ENCODE results near the gene DAW1.

The DAW1 gene

DNA sequence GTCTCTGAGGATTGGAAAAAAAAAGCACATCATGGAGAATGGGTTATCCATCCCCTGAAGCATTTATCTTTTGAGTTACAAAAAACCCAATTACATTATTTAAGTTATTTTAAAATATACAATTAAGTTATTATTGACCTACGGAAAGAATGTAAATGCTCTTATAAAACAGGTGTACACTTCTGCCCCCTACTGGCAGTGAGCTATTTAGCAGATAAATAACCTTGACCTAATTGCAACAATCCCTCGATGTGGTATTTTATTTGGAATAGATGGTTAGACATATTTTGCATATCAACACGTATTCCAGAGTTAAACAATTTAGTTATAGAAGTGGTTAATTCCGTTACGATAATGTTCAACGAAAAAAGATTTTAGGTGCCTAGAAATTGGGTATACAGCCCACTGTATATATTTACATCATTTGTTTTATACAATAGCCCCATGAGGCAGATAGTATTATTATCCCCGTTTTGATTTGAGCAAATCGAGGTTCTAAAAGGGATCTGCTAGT is 9.1 kb upstream of the DAW1 start:
- DNase-seq (peak; percentile 31), ATAC-seq (no peak)

DNA sequence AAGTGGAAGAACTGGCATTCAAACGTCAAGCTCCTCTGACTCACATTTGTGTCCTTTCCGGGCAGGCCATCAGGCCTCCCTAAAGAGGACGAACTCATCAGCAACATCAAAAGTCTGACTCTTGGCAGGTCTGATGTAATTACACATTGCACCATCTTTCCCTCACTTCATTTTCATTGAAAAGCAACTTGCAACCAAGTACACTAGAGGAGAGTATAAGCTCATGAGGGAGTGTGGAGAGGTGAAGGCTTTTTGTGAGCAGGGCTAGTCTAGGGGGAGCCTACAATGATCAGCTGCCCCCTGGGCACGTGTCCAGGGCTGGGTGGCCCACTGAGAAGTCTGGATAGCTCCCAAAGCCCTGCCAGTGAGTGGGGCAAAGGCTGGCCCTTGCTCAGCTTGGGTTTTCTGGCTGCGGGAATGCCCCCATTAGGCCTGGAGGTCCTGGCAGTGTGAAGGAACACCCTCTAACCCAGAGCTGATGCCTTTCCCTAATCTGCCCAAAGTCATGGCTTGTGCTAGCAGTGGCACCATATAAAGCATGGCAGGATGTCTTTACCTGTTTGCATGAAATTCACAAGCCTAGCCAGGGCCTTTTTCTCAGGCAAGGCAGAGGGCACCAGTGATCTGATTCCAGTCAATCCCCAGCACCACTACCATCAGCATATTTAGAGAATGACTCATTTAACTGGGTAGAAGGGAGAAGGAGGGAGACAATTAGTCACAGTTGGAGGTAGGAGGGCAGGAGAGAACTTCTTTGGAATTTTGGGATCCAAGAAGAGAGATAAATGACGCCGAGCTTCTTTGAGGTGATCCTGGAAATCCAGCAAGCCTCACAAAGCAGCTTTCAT is 8.5 kb upstream of the DAW1 start:
- DNase-seq (no peak), ATAC-seq (no peak)

DNA sequence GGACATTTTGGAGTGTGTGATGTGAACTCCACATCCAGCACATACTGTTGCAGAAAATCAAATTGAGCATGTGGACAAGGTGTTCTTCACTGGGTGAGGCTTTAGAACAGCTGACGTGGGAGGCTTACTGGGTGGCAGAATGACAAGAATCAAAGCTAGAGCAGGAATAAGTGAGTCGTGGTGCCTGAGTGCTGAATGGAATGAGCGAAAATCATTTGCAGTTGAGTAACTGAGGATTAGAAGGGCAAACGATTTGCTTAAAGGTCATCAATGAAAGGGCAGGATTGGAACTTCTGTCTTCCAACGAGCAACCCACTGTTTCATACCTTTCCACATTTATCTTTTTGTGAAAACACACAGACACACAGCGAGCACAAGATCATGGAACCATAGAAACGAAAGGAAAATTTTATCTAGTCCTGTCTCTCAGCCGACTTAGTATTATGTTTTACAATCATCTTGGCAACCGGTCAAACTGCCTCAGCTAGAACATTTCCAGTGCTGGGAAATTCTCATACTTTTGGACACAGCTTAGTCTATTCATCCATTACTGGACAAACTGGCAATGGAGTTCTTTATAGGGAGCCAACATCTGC is 7.2 kb upstream of the DAW1 start:
- ATAC-seq (no peak), DNase-seq (no peak)

DNA sequence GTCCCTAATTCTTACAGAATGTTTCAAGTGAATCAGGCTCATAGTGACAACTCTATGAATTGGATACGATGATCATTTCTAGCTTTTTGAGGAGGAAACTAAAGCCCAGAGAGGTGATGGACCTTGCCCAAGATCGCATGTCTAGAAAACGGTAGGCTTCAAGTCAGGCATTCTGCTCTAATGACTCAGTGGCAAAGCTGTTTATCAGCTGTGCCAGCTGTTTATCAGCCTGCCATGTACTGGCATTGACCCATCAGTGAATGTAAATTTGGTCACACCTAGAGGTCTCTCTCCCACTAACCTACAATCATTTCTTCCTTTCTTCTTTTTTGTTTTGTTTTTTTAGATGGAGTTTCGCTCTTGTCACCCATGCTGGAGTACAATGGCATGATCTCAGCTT is 6.1 kb upstream of the DAW1 start:
- ATAC-seq (no peak), DNase-seq (no peak)

DNA sequence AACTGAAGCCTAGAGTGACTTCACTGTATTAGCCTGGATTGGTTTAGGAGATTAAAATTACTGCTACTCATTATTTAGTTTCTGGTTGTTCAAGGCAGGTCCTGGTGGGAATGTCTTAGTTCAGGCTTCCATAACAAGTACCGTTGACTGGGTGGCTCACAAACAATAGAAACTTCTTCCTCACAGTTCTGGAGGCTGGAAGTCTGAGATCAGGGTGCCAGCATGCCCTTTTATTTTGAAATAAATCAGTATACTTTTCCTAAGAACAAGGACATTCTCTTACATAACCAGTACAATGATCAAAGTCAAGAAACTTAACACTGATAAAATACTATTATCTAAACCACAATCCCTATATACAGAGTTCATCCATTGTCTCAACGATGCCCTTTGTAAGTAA is 4.0 kb upstream of the DAW1 start:
- no peak for ATAC-seq
- DNase-seq: no peak

DNA sequence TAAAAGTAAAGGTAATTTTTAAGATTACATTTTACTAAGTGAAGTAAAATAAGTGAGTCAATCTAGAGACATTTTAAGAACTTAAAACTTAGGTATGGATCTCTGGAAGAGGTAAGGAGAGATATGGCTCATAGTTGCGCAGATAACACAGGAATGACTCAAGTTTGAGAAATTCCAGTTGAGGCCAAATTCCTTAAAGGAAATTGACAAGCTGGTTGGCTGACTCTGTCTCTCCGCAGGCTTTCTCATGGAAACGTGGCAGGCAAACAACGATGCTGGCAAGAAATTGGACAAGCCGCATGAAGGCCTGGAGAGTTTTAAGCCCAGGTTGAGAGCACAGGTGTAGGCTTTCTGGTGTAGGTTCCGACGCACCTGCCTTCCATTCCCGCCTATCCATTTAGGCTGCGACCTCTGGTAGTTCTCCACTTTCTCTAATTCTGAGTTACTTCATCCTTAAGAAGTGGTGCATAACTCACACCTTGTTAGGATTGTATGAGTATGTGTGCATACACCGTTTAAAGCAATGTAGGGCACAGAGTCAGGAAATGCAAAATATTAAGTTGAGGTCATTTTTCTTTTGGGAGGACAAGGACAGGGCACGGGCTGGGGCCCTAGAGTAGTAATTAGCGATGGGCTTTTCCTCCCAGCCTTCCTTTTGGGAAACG is 589 bp upstream of the DAW1 start:
- ATAC-seq (no peak), DNase-seq (no peak)

DNA sequence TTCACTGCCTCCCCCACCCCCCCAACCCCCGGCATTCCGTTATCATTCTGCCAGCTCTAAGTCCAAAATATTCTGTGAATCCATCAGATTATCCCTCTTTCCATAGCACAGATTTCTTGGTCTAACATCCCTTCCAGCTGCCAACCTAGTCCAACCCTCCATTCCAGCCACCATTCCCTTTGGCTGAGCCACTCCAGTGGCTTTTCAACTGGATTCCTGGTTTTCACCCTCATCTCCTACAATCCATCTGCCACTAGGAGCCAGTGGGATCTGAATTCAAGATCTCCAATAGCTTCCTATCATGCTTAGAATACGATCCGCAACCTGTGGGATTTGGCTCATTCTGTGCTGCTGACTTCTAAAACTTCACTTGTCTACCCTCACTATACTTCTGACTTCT is 1.2 kb downstream of the DAW1 start:
- no peak for DNase-seq
- ATAC-seq: no peak

DNA sequence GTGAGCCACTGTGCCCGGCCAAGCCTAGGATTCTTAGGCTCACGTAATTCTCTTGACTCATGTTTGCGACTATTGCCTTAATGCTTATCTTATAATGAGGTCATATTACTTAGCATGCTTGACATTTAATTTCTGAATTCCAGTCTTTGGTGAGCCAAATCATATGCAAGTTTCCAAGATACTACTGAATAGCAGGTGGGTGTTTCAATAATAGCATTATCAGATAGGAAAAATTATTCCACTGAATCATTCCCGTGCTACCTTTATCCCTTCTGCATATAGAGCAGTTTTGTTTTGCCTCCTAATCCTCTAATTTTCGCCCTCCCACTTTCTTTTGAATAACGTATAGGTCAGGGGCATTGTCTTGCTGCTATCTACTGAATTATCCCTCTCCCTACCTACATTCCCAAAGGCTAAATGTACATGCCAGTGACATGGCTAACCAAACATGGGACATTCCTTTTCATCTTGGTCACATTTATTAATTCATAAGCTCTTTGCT is 4.9 kb downstream of the DAW1 start:
- ATAC-seq: no peak
- DNase-seq: no peak

DNA sequence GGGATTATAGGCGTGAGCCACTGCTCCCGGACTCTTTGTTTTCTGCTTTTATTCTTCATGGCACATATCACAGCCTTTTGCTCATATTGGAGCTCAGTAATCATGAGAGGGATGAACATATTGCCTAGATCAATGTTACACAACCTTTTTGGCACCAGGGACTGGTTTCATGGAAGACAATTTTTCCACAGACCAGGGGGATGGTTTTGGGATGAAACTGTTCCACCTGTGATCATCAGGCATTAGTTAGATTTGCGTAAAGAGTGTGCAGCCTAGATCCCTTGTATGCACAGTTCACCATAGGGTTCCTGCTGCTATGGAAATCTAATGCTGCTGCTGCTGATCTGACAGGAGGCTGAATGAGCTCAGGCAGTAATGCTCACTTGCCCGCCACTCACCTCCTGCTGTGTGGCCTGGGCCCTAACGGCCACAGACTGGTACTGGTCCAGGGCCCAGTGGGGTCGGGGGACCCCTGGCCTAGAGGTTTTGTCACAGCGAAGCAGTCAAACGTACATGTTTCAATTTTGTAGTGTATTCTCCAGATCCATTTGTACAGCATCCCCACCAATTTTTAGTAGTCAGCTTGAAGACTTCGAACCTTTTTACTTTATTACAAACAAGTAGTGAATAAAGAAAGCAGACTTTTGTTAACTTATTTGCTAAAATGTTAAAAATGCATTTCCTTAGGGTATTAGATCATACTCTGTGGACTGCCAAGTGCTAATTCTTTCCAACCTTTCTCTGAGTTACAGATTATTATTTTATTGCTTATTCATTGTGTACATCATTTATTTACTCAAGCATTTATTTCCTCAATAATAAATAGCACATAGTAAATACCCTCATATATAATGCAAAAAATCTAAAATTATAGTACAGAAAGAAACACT is 6.2 kb downstream of the DAW1 start:
- DNase-seq (no peak), ATAC-seq (no peak)

DNA sequence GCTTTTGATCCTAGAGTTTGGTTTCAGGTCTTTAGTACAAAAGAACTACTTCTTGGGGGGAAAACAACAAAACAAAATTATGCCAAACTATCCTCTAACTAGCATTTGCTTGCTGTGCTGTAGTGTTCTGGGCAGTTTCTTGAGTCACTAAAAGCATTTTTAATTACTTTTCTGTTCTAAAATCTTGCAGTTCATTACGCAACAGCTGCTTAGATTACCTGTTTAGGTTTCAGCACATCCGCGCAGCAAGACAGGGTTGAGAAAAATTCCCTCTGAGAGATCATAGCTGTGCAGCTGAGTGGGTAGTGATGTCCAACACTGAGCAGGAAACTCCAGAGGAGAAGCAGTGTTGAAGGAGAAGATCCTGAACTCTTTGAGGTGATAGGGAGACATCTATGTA is 9.0 kb downstream of the DAW1 start:
- ATAC-seq (no peak), DNase-seq (no peak)

DNA sequence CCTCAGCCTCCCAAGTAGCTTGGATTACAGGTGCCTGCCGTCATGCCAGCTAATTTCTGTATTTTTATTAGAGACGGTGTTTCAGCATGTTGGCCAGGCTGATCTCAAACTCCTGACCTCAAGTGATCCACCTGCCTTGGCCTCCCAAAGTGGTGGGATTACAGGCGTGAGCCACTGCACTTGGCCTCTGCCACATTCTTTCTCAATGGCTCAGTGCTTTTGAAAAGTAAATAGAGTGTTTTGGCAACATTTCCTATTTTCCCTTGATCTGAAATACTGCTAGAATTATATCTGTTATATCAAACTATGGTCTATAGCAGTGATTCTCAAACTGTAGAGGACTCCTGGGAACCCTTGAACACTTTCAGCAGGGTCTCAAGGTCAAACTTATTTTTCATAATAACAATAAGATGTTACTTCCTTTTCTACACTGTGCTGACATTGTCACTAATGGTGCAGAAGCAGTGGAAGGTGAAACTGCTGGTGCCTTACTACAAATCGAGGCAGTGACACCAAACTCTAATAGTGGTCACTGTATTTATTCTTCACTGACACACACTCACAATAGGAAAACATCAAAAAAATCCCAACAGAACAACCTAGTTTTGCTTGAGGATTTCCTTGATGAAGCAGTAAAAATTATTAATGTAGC is 10.6 kb downstream of the DAW1 start:
- DNase-seq: no peak

DNA sequence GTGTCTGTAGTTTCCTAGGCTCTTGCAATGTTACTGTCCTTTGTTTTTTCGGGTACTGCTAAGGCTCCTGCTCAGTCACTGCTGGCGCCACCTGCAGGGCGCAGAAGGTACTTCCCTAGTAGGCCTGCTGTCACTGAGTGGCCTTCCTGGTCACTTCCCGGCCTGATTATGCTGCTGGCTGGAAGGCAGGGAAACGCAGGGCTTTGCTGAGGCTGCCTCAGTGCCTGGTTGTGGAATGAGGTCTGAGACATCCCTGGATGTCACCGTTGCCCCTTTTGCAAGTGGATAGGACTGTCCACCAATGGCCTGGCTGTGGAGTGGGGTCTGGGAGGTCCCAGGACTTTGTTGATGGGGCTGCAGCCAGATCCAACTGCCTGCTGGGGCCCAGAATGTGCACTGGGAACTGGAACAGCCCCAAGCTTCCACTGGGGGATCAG is 13.1 kb downstream of the DAW1 start:
- DNase-seq (peak; percentile 70), ATAC-seq (peak; percentile 81)

More for the DNA sequence above, 10.6 kb downstream of the DAW1 start:
- ATAC-seq: no peak

DNA sequence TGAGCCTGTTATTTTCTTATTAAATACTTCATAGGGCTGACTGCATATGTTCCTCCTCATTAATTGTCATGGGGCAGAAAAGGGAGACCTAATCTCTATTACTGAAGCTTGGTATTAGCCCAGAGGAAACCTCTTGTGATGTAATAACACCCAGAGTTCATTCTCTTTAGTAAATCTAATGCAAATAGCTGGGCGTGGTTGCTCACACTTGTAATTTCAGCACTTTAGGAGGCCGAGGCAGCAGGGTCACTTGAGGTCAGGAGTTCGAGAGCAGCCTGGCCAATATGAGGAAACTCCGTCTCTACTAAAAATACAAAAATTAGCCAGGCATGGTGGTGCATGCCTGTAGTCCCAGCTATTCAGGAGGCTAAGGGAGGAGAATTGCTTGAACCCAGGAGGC is 14.7 kb downstream of the DAW1 start:
- DNase-seq: no peak

DNA sequence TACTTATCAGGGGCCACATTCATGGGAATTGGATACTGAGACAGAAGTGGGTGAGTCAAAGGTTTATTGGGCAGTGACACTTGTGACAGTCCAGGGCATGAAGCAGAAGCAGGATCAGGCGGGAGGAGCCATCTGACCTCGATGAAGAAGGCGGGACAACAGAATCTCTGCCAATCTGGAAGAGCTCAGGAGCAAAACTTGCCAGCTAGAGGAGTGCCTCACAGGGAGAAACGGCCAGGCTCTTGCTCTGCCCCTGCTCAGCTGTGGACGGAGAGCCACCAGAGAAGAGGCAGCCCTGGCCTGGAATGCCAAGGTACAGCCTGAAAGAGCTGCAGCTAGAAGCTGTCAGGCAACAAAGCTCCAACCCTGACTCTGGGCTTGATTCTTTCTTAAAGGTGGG is 16.9 kb downstream of the DAW1 start:
- ATAC-seq: no peak

More for the DNA sequence above, 14.7 kb downstream of the DAW1 start:
- ATAC-seq: no peak

DNA sequence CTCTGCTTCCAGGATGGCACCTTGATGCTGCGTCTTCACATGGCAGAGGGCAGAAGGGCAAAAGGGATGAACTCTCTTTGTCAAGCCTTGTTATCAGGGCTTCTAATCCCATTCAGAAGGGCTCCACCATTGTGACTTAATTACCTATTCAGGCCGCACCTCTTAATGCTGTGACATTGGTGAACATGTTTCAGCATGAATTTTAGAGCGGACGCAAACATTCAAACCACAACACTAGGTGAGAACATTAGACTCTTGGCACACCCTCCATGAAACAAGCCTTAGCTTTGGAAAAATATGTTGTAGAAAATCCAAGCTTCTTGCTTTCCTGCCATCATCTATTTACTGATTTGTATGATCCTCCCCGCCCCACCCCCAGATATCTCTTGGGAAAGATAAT is 17.9 kb downstream of the DAW1 start:
- no peak for DNase-seq
- no peak for ATAC-seq

More for the DNA sequence above, 16.9 kb downstream of the DAW1 start:
- no peak for DNase-seq

DNA sequence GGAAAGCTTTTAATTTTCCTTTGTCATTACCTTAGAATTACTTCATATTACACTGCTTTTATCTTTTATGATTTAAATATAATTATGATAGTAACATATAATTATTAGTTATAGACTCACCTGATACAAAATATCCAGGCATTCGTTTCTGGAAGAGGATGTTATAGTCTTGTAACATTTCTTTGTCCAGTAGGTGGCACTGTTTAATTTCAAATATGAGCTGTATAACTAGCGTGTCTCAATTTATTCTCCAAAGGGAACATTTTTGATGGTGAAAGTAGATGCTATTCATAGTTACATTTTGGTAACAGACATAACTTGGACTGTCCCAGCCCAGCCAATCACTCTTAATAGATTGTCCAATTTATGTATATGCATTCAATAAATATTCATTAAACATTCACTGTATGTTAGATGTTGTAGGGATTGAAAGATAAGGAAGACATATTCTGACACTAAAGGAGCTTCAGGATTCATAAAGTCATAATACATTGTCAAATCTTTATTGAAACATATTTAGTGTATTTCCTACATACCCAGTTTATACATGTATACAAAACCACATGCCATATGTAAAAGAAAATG is 19.2 kb downstream of the DAW1 start:
- no peak for DNase-seq
- ATAC-seq: no peak

DNA sequence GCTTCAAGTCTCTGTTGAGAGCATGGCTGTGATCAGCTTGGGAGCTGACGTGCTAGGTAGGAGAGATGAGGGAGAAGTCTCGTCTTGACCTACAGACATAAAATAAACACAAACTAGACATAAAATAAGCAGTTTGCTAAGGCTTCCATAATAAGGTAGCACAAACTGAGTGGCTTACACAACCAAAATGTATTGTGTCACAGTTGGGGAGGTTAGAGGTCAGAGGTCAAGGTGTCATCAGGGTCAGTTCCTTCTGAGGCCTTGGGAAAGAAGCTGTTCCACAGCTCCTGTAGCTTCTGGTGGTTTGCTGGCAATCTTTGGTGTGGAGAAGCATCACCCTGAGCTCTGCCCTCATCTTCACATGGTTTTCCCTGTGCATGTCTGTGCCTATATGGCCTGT is 20.2 kb downstream of the DAW1 start:
- DNase-seq (no peak), ATAC-seq (no peak)

DNA sequence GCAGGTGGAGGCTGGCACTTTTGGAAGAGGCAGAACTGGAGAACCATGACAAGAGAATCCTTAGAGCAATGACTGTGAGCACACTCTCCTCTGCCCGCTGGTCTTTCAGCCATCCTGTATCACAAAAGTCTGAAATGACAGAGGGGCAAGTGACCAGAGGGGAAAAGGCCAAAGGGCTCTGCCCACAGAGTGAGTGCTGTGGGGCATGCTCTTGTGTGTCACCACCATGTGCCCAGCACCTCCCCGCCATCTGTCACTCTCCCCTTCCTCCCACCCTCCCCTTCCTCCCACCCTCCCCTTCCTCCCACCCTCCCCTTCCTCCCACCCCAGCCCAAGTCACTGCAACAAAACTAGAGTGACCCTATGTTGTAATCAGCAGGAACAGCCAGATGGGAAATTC is 31.9 kb downstream of the DAW1 start:
- ATAC-seq: no peak
- DNase-seq: no peak

DNA sequence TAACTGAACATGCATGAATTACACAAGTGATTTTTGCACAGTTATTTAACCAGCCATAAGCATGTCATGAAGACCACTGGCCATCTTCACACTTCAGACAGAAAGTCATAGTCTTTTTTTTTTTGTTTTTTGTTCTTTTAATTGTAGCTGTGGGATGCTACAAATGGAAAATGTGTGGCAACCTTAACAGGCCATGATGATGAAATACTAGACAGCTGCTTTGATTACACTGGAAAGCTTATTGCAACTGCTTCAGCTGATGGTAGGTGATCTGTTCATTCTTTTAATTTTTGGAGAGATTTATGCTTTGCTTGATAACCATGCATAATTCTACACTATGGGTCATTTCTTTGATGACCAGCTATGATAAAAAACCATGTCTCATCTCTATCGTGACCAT is 35.6 kb downstream of the DAW1 start:
- no peak for ATAC-seq
- no peak for DNase-seq

DNA sequence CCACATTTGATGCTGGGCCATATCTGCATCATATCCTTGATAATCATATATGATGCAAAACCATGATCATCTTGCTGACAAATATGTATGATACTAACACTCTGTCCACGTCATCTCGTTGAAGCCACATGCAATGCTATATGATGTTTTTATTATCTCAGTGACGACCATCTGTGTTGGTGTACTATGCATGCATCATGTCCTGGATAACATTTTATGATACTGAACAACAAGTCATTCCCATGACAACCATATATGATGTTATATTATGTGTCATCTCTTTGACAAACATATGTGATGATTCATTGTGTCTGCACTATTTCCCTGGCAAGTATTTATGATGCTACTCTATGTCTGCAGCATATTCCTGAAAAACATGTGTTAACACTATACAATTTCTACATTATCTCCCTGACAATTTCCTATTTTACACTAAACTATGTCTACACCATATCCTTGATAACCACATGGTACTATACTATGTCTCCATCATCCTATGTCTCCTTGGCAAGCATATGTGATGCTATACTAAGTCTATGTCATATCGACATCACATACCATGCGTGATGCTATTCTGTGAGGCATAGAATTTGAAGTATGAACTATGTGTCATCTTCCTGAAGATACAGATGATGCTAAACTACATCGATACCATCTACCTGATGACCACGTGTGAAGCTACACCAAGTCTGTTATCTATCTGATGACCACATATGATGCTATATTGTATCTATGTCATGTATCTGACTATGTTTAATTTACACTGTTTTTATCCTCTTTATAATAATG is 37.0 kb downstream of the DAW1 start:
- DNase-seq: no peak
- no peak for ATAC-seq

Measured in stimulated activated naive CD8-positive, alpha-beta T cell treated with anti-CD3 and anti-CD28 coated beads, Interleukin-15, Interleukin-2, amounts not matched to agents 100 U/mL and 50 U/mL, for 24 hours (primary cell).